Measurements from ENCODE around the gene RIT2. TPM values are rescaled to one million over a fixed set of nuclear protein-coding genes. Genes with fewer than 3 reads are reported as not detected.

RIT2 gene
- total RNA-seq, 1 donor from 2014 or later: not detected

GRCh38 chr18:42914476-42914875, 201.0 kb downstream of the RIT2 start:
- Mint-ChIP-seq H3K27me3 (ENCODE audit: unreplicated experiment) (no peaks in the 10 kb centered on the region), H3K36me3 (ENCODE audit: unreplicated experiment) (no peaks in the 10 kb centered on the region), H3K27ac (ENCODE audit: unreplicated experiment) (no peak overlapping the region), H3K9me3 (ENCODE audit: unreplicated experiment) (no peaks in the 10 kb centered on the region), H3K4me1 (ENCODE audit: low read depth, unreplicated experiment) (no peaks in the 10 kb centered on the region), H3K4me3 (ENCODE audit: unreplicated experiment) (no peak overlapping the region)
- no peak for DNase-seq
- TF ChIP-seq CTCF (IDR thresholded peaks at IDR 0.05; ENCODE audit: partially characterized antibody, unreplicated experiment): no peak

GRCh38 chr18:42909095-42909494, 206.4 kb downstream of the RIT2 start:
- no peaks in the 10 kb centered on the region for H3K9me3 Mint-ChIP-seq (ENCODE audit: unreplicated experiment)
- TF ChIP-seq CTCF (IDR thresholded peaks at IDR 0.05; ENCODE audit: partially characterized antibody, unreplicated experiment): no peak
- no peak overlapping the region for H3K27ac Mint-ChIP-seq (ENCODE audit: unreplicated experiment)
- no peaks in the 10 kb centered on the region for H3K27me3 Mint-ChIP-seq (ENCODE audit: unreplicated experiment)
- H3K4me1 Mint-ChIP-seq (ENCODE audit: low read depth, unreplicated experiment): no peaks in the 10 kb centered on the region
- H3K36me3 Mint-ChIP-seq (ENCODE audit: unreplicated experiment): no peaks in the 10 kb centered on the region
- no peak overlapping the region for H3K4me3 Mint-ChIP-seq (ENCODE audit: unreplicated experiment)
- no peak for DNase-seq

GRCh38 chr18:42906761-42907160, 208.7 kb downstream of the RIT2 start:
- H3K4me3 Mint-ChIP-seq (ENCODE audit: unreplicated experiment): no peak overlapping the region
- TF ChIP-seq CTCF (IDR thresholded peaks at IDR 0.05; ENCODE audit: partially characterized antibody, unreplicated experiment): no peak
- DNase-seq: no peak
- H3K27me3 Mint-ChIP-seq (ENCODE audit: unreplicated experiment): no peaks in the 10 kb centered on the region
- no peak overlapping the region for H3K27ac Mint-ChIP-seq (ENCODE audit: unreplicated experiment)
- no peaks in the 10 kb centered on the region for H3K36me3 Mint-ChIP-seq (ENCODE audit: unreplicated experiment)
- no peaks in the 10 kb centered on the region for H3K4me1 Mint-ChIP-seq (ENCODE audit: low read depth, unreplicated experiment)
- H3K9me3 Mint-ChIP-seq (ENCODE audit: unreplicated experiment): no peaks in the 10 kb centered on the region

GRCh38 chr18:42901161-42901560, 214.3 kb downstream of the RIT2 start:
- Mint-ChIP-seq H3K4me1 (ENCODE audit: low read depth, unreplicated experiment) (peaks cover 3% of the 10 kb centered on the region), H3K27me3 (ENCODE audit: unreplicated experiment) (no peaks in the 10 kb centered on the region), H3K36me3 (ENCODE audit: unreplicated experiment) (no peaks in the 10 kb centered on the region), H3K4me3 (ENCODE audit: unreplicated experiment) (no peak overlapping the region), H3K9me3 (ENCODE audit: unreplicated experiment) (peaks cover 2% of the 10 kb centered on the region), H3K27ac (ENCODE audit: unreplicated experiment) (no peak overlapping the region)
- DNase-seq: no peak
- TF ChIP-seq CTCF (IDR thresholded peaks at IDR 0.05; ENCODE audit: partially characterized antibody, unreplicated experiment): no peak

DNA sequence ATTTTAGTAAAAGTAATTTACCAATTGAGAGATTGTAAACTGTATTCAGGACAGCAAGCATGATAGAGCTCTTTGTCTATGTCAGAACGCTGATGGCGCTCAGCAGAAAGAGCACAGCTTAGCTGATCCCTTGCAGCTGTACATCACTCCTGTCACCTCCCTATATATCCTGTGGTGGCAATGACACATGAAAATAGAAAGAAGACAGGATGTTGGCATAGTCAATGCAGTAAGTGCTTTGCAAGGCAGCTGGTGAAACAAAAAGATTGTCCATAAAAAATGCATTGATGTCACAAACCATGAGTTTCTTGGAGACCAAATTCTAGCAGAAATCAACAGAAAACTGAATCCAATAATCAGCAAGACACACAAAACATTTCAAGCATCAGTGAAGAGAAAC, 221.5 kb downstream of the RIT2 start:
- no peak overlapping the region for H3K27ac Mint-ChIP-seq (ENCODE audit: unreplicated experiment)
- no peak overlapping the region for H3K4me3 Mint-ChIP-seq (ENCODE audit: unreplicated experiment)
- H3K4me1 Mint-ChIP-seq (ENCODE audit: low read depth, unreplicated experiment): peaks cover 5% of the 10 kb centered on the region
- peaks cover 2% of the 10 kb centered on the region for H3K9me3 Mint-ChIP-seq (ENCODE audit: unreplicated experiment)
- H3K27me3 Mint-ChIP-seq (ENCODE audit: unreplicated experiment): no peaks in the 10 kb centered on the region
- DNase-seq: no peak
- no peak for TF ChIP-seq CTCF (IDR thresholded peaks at IDR 0.05; ENCODE audit: partially characterized antibody, unreplicated experiment)
- no peaks in the 10 kb centered on the region for H3K36me3 Mint-ChIP-seq (ENCODE audit: unreplicated experiment)
